ENCODE data around the gene RXRA. TPM values are rescaled to one million over a fixed set of nuclear protein-coding genes. Genes with fewer than 3 reads are reported as not detected.
A peak's percentile ranks its signal among the peaks of the same experiment; 100 is the strongest.

Gene RXRA
- polyA plus RNA-seq, 1 experiment, result 5.3 TPM

GRCh38 chr9:134323741-134324358 is 2.4 kb upstream of the RXRA start:
- no peak overlapping the region for H3K27ac ChIP-seq (ENCODE audit: low read depth, low read length)
- POLR2A ChIA-PET, result no interaction called here
- no peak overlapping the region for H3K4me3 ChIP-seq (ENCODE audit: low read depth, low read length)
- H3K9me3 ChIP-seq (ENCODE audit: control insufficient read depth, insufficient read depth, low read length), result no peaks in the 10 kb centered on the region; the same call in 1 of the 2 replicates
- CTCF ChIA-PET, result no interaction called here
- no peak for TF ChIP-seq CTCF (IDR thresholded peaks at IDR 0.05; ENCODE audit: low read depth, low read length)
- DNase-seq (ENCODE audit: low read depth, low spot score), result no peak
- peaks cover 2% of the 10 kb centered on the region for H3K27me3 ChIP-seq (ENCODE audit: control insufficient read depth, insufficient read depth, low read length)

- no peaks in the 10 kb centered on the region; the same call in 1 of the 2 replicates for H3K9me3 ChIP-seq (ENCODE audit: control insufficient read depth, insufficient read depth, low read length)
- H3K4me3 ChIP-seq (ENCODE audit: low read depth, low read length), result peak overlapping the region; percentile 80
- no peak for TF ChIP-seq CTCF (IDR thresholded peaks at IDR 0.05; ENCODE audit: low read depth, low read length)
- no peaks in the 10 kb centered on the region for H3K27me3 ChIP-seq (ENCODE audit: control insufficient read depth, insufficient read depth, low read length)
- DNase-seq (ENCODE audit: low read depth, low spot score), result no peak
- H3K27ac ChIP-seq (ENCODE audit: low read depth, low read length), result no peak overlapping the region
- CTCF ChIA-PET, result interaction anchor here (1.4 kb wide), 1 partner anchor 153 kb away, joined by 6 read pairs; no protein-coding TSS in a partner anchor
- POLR2A ChIA-PET, result interaction anchor here (0.6 to 1.8 kb wide), 5 partner anchors 8 to 129 kb away, joined by 3 to 5 read pairs (median 4); no protein-coding TSS in a partner anchor
Observed at GRCh38 chr9:134324359-134325095, 1.7 kb upstream of the RXRA start.

DNA sequence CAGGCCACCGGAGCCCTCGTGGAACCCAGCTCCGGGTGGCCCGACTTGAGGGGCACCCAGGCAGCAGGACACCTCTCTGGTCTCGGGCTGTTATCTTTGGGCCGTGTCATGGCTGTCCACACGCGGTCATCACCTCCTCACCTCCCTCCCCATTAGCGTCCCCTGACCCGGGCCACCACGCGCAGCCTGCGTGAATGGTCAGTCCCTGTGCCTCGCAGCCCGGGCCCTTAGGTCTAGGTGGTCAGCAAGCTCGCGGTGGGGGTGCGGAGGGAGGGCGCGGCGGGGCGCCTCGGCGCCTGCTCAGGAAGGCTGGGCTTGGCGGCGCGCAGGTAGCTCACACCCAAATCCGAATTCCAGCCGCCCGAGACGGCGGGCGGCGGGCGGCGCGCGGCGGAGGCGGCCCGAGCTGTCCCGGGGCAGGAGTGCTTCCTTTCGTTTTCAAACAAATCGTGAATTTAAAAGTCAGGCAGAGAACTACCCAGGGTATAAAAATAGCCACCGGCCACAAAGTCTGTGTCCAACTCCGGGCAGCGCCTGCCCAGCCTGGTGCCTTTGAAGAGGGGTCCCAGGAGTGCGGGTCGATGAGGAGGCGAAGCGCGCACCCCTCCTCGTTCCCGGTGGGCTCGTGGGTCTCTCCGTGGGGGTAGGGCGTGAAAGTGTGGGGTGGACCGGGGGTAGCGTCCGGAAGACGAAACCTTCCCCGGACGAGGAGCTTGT is 1.0 kb upstream of the RXRA start:
- TF ChIP-seq CTCF (IDR thresholded peaks at IDR 0.05; ENCODE audit: low read depth, low read length), result no peak
- ChIA-PET POLR2A (interaction anchor here (0.6 to 1.8 kb wide), 7 partner anchors 8 to 160 kb away, joined by 3 to 5 read pairs (median 3); partner anchors contain the start of gene RNU6ATAC), CTCF (interaction anchor here (1.4 kb wide), 1 partner anchor 154 kb away, joined by 6 read pairs; no protein-coding TSS in a partner anchor)
- no peak for DNase-seq (ENCODE audit: low read depth, low spot score)
- Histone ChIP-seq H3K9me3 (ENCODE audit: control insufficient read depth, insufficient read depth, low read length) (no peaks in the 10 kb centered on the region; the same call in 1 of the 2 replicates), H3K27me3 (ENCODE audit: control insufficient read depth, insufficient read depth, low read length) (no peaks in the 10 kb centered on the region), H3K4me3 (ENCODE audit: low read depth, low read length) (peak overlapping the region; percentile 80), H3K27ac (ENCODE audit: low read depth, low read length) (peak overlapping the region; percentile 81)

GRCh38 chr9:134326724-134327601 is 708 bp downstream of the RXRA start:
- no peak for DNase-seq (ENCODE audit: low read depth, low spot score)
- Histone ChIP-seq H3K27ac (ENCODE audit: low read depth, low read length) (peak overlapping the region; percentile 11), H3K9me3 (ENCODE audit: control insufficient read depth, insufficient read depth, low read length) (no peaks in the 10 kb centered on the region; the same call in 1 of the 2 replicates), H3K4me3 (ENCODE audit: low read depth, low read length) (peak overlapping the region; percentile 68), H3K27me3 (ENCODE audit: control insufficient read depth, insufficient read depth, low read length) (no peaks in the 10 kb centered on the region)
- no peak for TF ChIP-seq CTCF (IDR thresholded peaks at IDR 0.05; ENCODE audit: low read depth, low read length)
- ChIA-PET CTCF (interaction anchor here (0.8 to 2.2 kb wide), 3 partner anchors 9 to 156 kb away, joined by 3 to 22 read pairs (median 3); no protein-coding TSS in a partner anchor), POLR2A (interaction anchor here (1.2 to 2.2 kb wide), 4 partner anchors 18 to 162 kb away, joined by 4 to 9 read pairs (median 6); no protein-coding TSS in a partner anchor)
